Liver (tissue), 9 donors: ENCODE results near the gene SMG5. TPM values are rescaled to one million over a fixed set of nuclear protein-coding genes. Genes with fewer than 3 reads are reported as not detected.

Experiments used
- DNase-seq: peaks from one replicate; pipeline ENCODE4 v3.0.0-alpha.2; 2017; ENCODE audit warnings: low spot score
- H3K27ac ChIP-seq, 2 donors: one replicate each; pipeline ENCODE4 v1.7.0; 2013; ENCODE audit warnings: inconsistent platforms in 2 of 2, low read length in 2 of 2, control low read depth in 1 of 2, low read depth in 1 of 2, mild to moderate bottlenecking in 1 of 2
- H3K27me3 ChIP-seq, 4 donors: one replicate each; pipeline versions ENCODE4 v1.6.1 to v1.7.0; 2013; ENCODE audit warnings: low read length in 3 of 4, inconsistent platforms in 1 of 4, mild to moderate bottlenecking in 1 of 4, moderate library complexity in 1 of 4; ENCODE audit not compliant: control insufficient read depth in 4 of 4, insufficient read depth in 4 of 4
- H3K36me3 ChIP-seq, 4 donors: one replicate each; pipeline versions ENCODE4 v1.6.1 to v1.7.0; 2013; ENCODE audit warnings: low read length in 3 of 4, mild to moderate bottlenecking in 3 of 4, low read depth in 1 of 4, moderate library complexity in 1 of 4; ENCODE audit not compliant: control insufficient read depth in 4 of 4, insufficient read depth in 3 of 4
- H3K4me1 ChIP-seq, 4 donors: one replicate each; pipeline versions ENCODE4 v1.6.1 to v1.7.0; 2013; ENCODE audit warnings: low read length in 3 of 4, mild to moderate bottlenecking in 3 of 4, moderate library complexity in 1 of 4; ENCODE audit not compliant: control insufficient read depth in 4 of 4, insufficient read depth in 4 of 4
- H3K4me3 ChIP-seq, 3 donors: one replicate each; pipeline versions ENCODE4 v1.6.1 to v1.7.0; 2013; ENCODE audit warnings: low read length in 3 of 3, control low read depth in 1 of 3, low read depth in 1 of 3, mild to moderate bottlenecking in 1 of 3
- H3K9ac ChIP-seq, 2 donors: one replicate each; pipeline ENCODE4 v1.7.0; 2013; ENCODE audit warnings: low read length in 2 of 2, mild to moderate bottlenecking in 2 of 2, moderate library complexity in 2 of 2, control low read depth in 1 of 2, low read depth in 1 of 2
- H3K9me3 ChIP-seq, 4 donors: one replicate each; pipeline versions ENCODE4 v1.6.1 to v1.7.0; 2013; ENCODE audit warnings: low read length in 3 of 4; ENCODE audit not compliant: control insufficient read depth in 4 of 4
- EGR1 ChIP-seq, 2 donors: IDR thresholded peaks; 2 replicates each; pipeline ENCODE4 v1.6.1; 2016 to 2018; ENCODE audit warnings: antibody characterized with exemption in 2 of 2, low read depth in 2 of 2
- FOXA2 ChIP-seq: IDR thresholded peaks from 2 replicates; pipeline ENCODE4 v1.6.1; 2016; ENCODE audit warnings: antibody characterized with exemption
- GABPA ChIP-seq, 2 donors: IDR thresholded peaks in 1 of 2; conservative IDR thresholded peaks in 1 of 2; 2 replicates each; pipeline ENCODE4 v1.6.1; 2016; ENCODE audit warnings: antibody characterized with exemption in 2 of 2, mild to moderate bottlenecking in 1 of 2, moderate library complexity in 1 of 2
- HNF4A ChIP-seq, 2 donors: conservative IDR thresholded peaks; 2 replicates each; pipeline ENCODE4 v1.6.1; 2016; ENCODE audit warnings: antibody characterized with exemption in 2 of 2, mild to moderate bottlenecking in 2 of 2
- HNF4G ChIP-seq: IDR thresholded peaks from 2 replicates; pipeline ENCODE4 v1.6.1; 2016; ENCODE audit warnings: antibody characterized with exemption
- JUND ChIP-seq, 2 donors: IDR thresholded peaks; 2 replicates each; pipeline ENCODE4 v1.6.1; 2016; ENCODE audit warnings: antibody characterized with exemption in 2 of 2
- MAX ChIP-seq: IDR thresholded peaks from 2 replicates; pipeline ENCODE4 v1.6.1; 2016; ENCODE audit warnings: antibody characterized with exemption
- NR2F2 ChIP-seq: IDR thresholded peaks from 2 replicates; pipeline ENCODE4 v1.6.1; 2016; ENCODE audit warnings: antibody characterized with exemption
- RAD21 ChIP-seq, 2 donors: IDR thresholded peaks; 2 replicates each; pipeline ENCODE4 v1.6.1; 2016; ENCODE audit warnings: antibody characterized with exemption in 2 of 2, mild to moderate bottlenecking in 2 of 2
- REST ChIP-seq: IDR thresholded peaks from 2 replicates; pipeline ENCODE4 v1.6.1; 2016; ENCODE audit warnings: antibody characterized with exemption, mild to moderate bottlenecking
- RXRA ChIP-seq, 2 donors: IDR thresholded peaks; 2 replicates each; pipeline ENCODE4 v1.6.1; 2017 to 2018; ENCODE audit warnings: antibody characterized with exemption in 2 of 2, mild to moderate bottlenecking in 1 of 2
- TAF1 ChIP-seq: conservative IDR thresholded peaks from 2 replicates; pipeline ENCODE4 v1.6.1; 2016; ENCODE audit warnings: antibody characterized with exemption, mild to moderate bottlenecking
- ZBTB33 ChIP-seq: IDR thresholded peaks from 2 replicates; pipeline ENCODE4 v1.6.1; 2016; ENCODE audit warnings: antibody characterized with exemption
- WGBS: extraction: QIAGEN DNeasy Blood & Tissue Kit; methylation state at CpG from one replicate; pipeline ENCODE4 v1.1.7; 2013; 5-methylcytosine and 5-hydroxymethylcytosine counted together
- polyA plus RNA-seq, 2 donors: library from polyadenylated mRNA; stranded (reverse) in 1 of 2; unstranded in 1 of 2; fragments of 200-250 nt in 1 of 2; fragments of >200 nt in 1 of 2; fragmentation: Nextera tagmentation in 1 of 2; extraction: Ambion mirVana in 1 of 2; gene quantifications; one replicate each; pipeline versions ENCODE4 v1.2.1 to v1.2.3, GENCODE V29; 2013 to 2015
- total RNA-seq, 2 donors: library from RNA; depleted of rRNA; stranded (reverse); fragments of >200 nt; gene quantifications; one replicate each; pipeline ENCODE4 v1.2.3, GENCODE V29; 2014
- TF ChIP-seq, protein P1 (sequence below): fragments of 150-350 bp; IDR thresholded peaks from 2 replicates; pipeline ENCODE4 v1.5.1; 2017; ENCODE audit warnings: improper control_type of control experiment, low read depth, low read length; ENCODE audit not compliant: missing input control
- TF ChIP-seq, protein P2 (sequence below): IDR thresholded peaks from 2 replicates; pipeline ENCODE4 v1.6.1; 2016; ENCODE audit warnings: antibody characterized with exemption
- donor health status: healthy.
- donor health status: healthy.
- donor health status: healthy.
- donor health status: healthy.
- donor health status: healthy.

SMG5 gene
- total and polyA plus RNA-seq, 4 donors, result 22.9 to 59.1 (median 35.7) TPM

GRCh38 chr1:156212130-156212529, 70.5 kb downstream of the SMG5 start:
- Histone ChIP-seq H3K9me3 (no peaks in the 10 kb centered on the region), H3K36me3 (peaks cover 3 to 34% (median 25%) of the 10 kb centered on the region in 4 donors), H3K4me3 (peak overlapping the region in 1 of 3 donors; percentile 72), H3K4me1 (peaks cover 1 to 26% (median 14%) of the 10 kb centered on the region in 4 donors), H3K27ac (peak overlapping the region; percentile 96 to 99), H3K9ac (peak overlapping the region in 1 of 2 donors; percentile 46), H3K27me3 (no peaks in the 10 kb centered on the region)
- TF ChIP-seq MAX, result no peak
- no peak for TF ChIP-seq HNF4G
- TF ChIP-seq NR2F2, result no peak
- TF ChIP-seq TAF1, result no peak
- no peak for TF ChIP-seq ZBTB33
- DNase-seq, result no peak
- 87% methylated on average over 9 of the region's 9 CpGs for WGBS

GRCh38 chr1:156211243-156211642, 71.4 kb downstream of the SMG5 start:
- H3K27me3 ChIP-seq, result no peaks in the 10 kb centered on the region
- 97% methylated on average over 3 of the region's 3 CpGs for WGBS
- no peak overlapping the region for H3K4me3 ChIP-seq
- H3K4me1 ChIP-seq, result peaks cover 1 to 25% (median 14%) of the 10 kb centered on the region in 4 donors
- DNase-seq, result no peak
- H3K9ac ChIP-seq, result no peak overlapping the region
- TF ChIP-seq TAF1 (no peak), MAX (no peak), NR2F2 (no peak), ZBTB33 (no peak), FOXA2 (no peak), REST (no peak), RAD21 (IDR thresholded peaks at IDR 0.05) (no peak), GABPA (IDR thresholded peaks at IDR 0.05 in 1 of 2, conservative IDR thresholded peaks at IDR 0.05 in 1 of 2) (no peak), JUND (IDR thresholded peaks at IDR 0.05) (no peak), HNF4A (conservative IDR thresholded peaks at IDR 0.05) (no peak), RXRA (IDR thresholded peaks at IDR 0.05) (no peak), EGR1 (IDR thresholded peaks at IDR 0.05; ENCODE audit: low read depth in 2 of 2) (no peak)
- TF ChIP-seq, protein P1, sequence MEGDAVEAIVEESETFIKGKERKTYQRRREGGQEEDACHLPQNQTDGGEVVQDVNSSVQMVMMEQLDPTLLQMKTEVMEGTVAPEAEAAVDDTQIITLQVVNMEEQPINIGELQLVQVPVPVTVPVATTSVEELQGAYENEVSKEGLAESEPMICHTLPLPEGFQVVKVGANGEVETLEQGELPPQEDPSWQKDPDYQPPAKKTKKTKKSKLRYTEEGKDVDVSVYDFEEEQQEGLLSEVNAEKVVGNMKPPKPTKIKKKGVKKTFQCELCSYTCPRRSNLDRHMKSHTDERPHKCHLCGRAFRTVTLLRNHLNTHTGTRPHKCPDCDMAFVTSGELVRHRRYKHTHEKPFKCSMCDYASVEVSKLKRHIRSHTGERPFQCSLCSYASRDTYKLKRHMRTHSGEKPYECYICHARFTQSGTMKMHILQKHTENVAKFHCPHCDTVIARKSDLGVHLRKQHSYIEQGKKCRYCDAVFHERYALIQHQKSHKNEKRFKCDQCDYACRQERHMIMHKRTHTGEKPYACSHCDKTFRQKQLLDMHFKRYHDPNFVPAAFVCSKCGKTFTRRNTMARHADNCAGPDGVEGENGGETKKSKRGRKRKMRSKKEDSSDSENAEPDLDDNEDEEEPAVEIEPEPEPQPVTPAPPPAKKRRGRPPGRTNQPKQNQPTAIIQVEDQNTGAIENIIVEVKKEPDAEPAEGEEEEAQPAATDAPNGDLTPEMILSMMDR, result no peak
- TF ChIP-seq, protein P2, sequence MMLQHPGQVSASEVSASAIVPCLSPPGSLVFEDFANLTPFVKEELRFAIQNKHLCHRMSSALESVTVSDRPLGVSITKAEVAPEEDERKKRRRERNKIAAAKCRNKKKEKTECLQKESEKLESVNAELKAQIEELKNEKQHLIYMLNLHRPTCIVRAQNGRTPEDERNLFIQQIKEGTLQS, result no peak
- no peaks in the 10 kb centered on the region for H3K9me3 ChIP-seq
- H3K27ac ChIP-seq, result no peak overlapping the region
- peaks cover 2 to 40% (median 28%) of the 10 kb centered on the region in 4 donors for H3K36me3 ChIP-seq
